ENCODE measurements around the gene HAGH.

GRCh38 chr16:1762196-1762878 lies 64.3 kb downstream of the HAGH start:
- TF ChIP-seq EZH2phosphoT487 (IDR thresholded peaks at IDR 0.05; ENCODE audit: borderline replicate concordance, low read depth, low read length) = no peak
- TF ChIP-seq CTCF (conservative IDR thresholded peaks at IDR 0.05; ENCODE audit: low read length) = no peak

Measured in OCI-LY7 (cell line).